Pancreas (tissue), 10 donors: Measurements from ENCODE around the gene MT1A. TPM values are rescaled to one million over a fixed set of nuclear protein-coding genes. Genes with fewer than 3 reads are reported as not detected.
A peak's percentile ranks its signal among the peaks of the same experiment; 100 is the strongest.
"Not testable (repeated sequence)": the region's sequence is repeated elsewhere in the genome, so short reads cannot be mapped to it uniquely, and the experiment has no call there.

Source experiments
- ATAC-seq, 4 donors: fragments of 200-7000 bp; cut with Tn5 transposase; one replicate each; pipeline versions ENCODE4 v1.8.0 to v1.9.1; 2020; ENCODE audit warnings: mild to moderate bottlenecking in 4 of 4, moderate library complexity in 4 of 4
- DNase-seq, 6 donors: peaks; one replicate each; pipeline ENCODE4 v3.0.0-alpha.2; 2020
- FAIRE-seq: peaks from 2 replicates; lab custom pipeline; 2012; peaks lifted over from hg19 to GRCh38; lab: Jason Lieb, UNC
- H3K27ac ChIP-seq, 4 donors: fragments of 200-600 bp; sonication (generic); 1 replicate in 3 of 4; 2 replicates in 1 of 4; pipeline versions ENCODE4 v1.5.0 to v1.8.0; 2020
- H3K27me3 ChIP-seq, 4 donors: fragments of 200-600 bp; one replicate each; pipeline ENCODE4 v1.8.0; 2021
- H3K36me3 ChIP-seq, 3 donors: fragments of 200-600 bp; sonication (generic) in 1 of 3; one replicate each; pipeline versions ENCODE4 v1.5.0 to v1.8.0; 2020 to 2021
- H3K4me1 ChIP-seq, 3 donors: fragments of 200-600 bp; one replicate each; pipeline ENCODE4 v1.8.0; 2021
- H3K4me3 ChIP-seq, 4 donors: fragments of 200-600 bp; sonication (generic) in 2 of 4; one replicate each; pipeline versions ENCODE4 v1.5.0 to v1.8.0; 2020 to 2021
- H3K9me3 ChIP-seq, 4 donors: fragments of 200-600 bp; one replicate each; pipeline ENCODE4 v1.8.0; 2021
- WGBS, 2 donors: extraction: QIAGEN DNeasy Blood & Tissue Kit; methylation state at CpG; one replicate each; pipeline ENCODE4 v1.1.7; 2013; 5-methylcytosine and 5-hydroxymethylcytosine counted together
- intact Hi-C, 3 donors: fragments of 100-400 bp; cut with DNase I; formaldehyde crosslinking; loops; one replicate each; pipeline versions ENCODE4 v1.11.1 to v1.14.2; 2022
- polyA plus RNA-seq, 2 donors: library from polyadenylated mRNA; stranded (reverse); fragments of 200-250 nt; gene quantifications; one replicate each; pipeline ENCODE4 v1.2.3, GENCODE V29; 2013
- total RNA-seq, 6 donors: library from RNA; stranded (reverse); fragmentation: NEBNext Ultra II Directional in 4 of 6; extraction: Animal tissue kit (Norgen Biotek cat#: 25700) in 4 of 6; gene quantifications; one replicate each; pipeline versions ENCODE4 v1.2.1 to v1.2.4, GENCODE V29; 2021 to 2023
- TF ChIP-seq, protein P1 (sequence below), 4 donors: fragments of 200-600 bp; sonication (generic) in 3 of 4; IDR thresholded peaks; one replicate each; pipeline versions ENCODE4 v1.5.0 to v1.8.0; 2021; ENCODE audit warnings: antibody characterized with exemption in 4 of 4
- donor health status: healthy with polysubstance abuse.
- donor health status: DM: no; HTN: no; CAD: no; lungs with moderate emphysema.
- donor health status: DM: no; HTN: no; CAD: no.
- donor health status: control.
- donor health status: control.
- donor health status: Bipolar disorder and iron deficiency.
- donor health status: DM: yes; HTN: yes; CAD: no.
- donor health status: DM: no; HTN: no; CAD: no.
- donor health status: DM: no; HTN: no; CAD: no.
- donor health status: DM: yes; HTN: yes; CAD: no.

Gene MT1A
- total and polyA plus RNA-seq, 8 donors: 1.6 to 66.7 (median 4.4) TPM

DNA sequence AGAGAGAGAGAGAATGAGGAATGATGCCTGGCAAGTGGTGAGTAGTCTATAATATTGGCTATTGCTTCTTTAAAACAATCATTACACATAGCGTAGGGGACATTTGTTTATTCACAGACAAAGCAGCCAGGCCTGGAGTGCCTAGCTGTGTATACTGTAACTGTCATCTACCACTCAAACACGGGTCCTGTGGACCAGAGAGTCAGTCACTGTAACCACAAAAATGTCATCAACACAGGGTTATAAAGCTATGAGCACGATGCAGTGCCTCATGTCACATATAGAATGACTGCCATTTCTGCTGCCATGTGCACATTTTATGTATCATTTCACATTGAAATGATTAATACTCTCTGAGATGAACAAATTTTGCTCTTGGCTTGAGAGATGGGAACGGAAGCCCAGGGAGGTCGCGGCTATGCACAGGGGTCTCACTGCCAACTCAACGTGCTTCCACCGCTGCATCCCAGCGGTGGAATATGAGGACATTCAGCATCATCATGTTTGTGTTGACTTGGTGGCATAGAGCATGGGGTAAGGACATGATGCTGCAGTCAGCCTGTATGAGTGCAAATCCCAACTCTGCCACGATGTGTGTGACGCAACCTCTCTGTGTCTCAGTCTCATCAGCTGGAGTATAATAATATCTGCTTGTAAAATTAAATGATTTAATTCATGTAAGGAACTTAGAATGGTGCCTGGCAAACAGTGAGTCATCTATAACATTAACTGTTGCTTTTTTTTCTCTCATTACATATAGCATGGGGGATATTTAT lies 34.5 kb downstream of the MT1A start:
- H3K9me3 ChIP-seq: no peaks in the 10 kb centered on the region
- ATAC-seq (no peak), DNase-seq (no peak), FAIRE-seq (no peak)
- TF ChIP-seq, protein P1, sequence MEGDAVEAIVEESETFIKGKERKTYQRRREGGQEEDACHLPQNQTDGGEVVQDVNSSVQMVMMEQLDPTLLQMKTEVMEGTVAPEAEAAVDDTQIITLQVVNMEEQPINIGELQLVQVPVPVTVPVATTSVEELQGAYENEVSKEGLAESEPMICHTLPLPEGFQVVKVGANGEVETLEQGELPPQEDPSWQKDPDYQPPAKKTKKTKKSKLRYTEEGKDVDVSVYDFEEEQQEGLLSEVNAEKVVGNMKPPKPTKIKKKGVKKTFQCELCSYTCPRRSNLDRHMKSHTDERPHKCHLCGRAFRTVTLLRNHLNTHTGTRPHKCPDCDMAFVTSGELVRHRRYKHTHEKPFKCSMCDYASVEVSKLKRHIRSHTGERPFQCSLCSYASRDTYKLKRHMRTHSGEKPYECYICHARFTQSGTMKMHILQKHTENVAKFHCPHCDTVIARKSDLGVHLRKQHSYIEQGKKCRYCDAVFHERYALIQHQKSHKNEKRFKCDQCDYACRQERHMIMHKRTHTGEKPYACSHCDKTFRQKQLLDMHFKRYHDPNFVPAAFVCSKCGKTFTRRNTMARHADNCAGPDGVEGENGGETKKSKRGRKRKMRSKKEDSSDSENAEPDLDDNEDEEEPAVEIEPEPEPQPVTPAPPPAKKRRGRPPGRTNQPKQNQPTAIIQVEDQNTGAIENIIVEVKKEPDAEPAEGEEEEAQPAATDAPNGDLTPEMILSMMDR (IDR thresholded peaks at IDR 0.05): no peak
- peaks cover 1 to 4% (median 3%) of the 10 kb centered on the region in 3 donors for H3K4me1 ChIP-seq
- no peaks in the 10 kb centered on the region for H3K36me3 ChIP-seq
- no peaks in the 10 kb centered on the region for H3K27me3 ChIP-seq
- H3K27ac ChIP-seq: no peak overlapping the region
- WGBS, 2 donors: 87 to 88% methylated on average over 11 of the region's 11 CpGs
- intact Hi-C loops: no loop called here
- no peak overlapping the region for H3K4me3 ChIP-seq

DNA sequence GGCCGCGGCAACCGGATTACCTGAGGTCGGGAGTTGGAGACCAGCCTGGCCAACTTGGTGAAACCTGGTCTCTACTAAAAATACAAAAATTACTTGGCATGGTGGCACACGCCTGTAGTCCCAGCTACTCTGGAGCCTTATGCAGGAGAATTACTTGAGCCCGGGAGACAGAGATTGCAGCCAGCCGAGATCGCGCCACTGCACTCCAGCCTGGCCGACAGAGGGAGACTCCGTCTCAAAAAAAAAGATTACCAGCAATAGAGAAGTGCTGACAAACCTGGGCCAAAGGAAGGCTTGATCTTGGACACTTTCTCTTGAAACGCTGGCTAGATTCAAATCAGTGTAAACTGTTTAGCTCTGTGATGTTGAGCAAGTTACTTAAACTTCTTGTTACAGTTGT lies 35.5 kb downstream of the MT1A start:
- H3K9me3 ChIP-seq: no peaks in the 10 kb centered on the region
- no peak overlapping the region for H3K27ac ChIP-seq
- no peak for FAIRE-seq
- TF ChIP-seq, protein P1 (IDR thresholded peaks at IDR 0.05): peak in 3 of 4 donors; percentile 18 to 54 (median 49)
- H3K4me1 ChIP-seq: peaks cover 0 to 6% (median 3%) of the 10 kb centered on the region in 3 donors
- no peak overlapping the region for H3K4me3 ChIP-seq
- peak in 1 of 6 donors; percentile 66 for DNase-seq
- 33 to 37% methylated on average over 12 of the region's 12 CpGs for WGBS, 2 donors
- no peaks in the 10 kb centered on the region for H3K36me3 ChIP-seq
- intact Hi-C loops: no loop called here
- ATAC-seq: peak in 3 of 4 donors; percentile 22 to 68 (median 54)
- H3K27me3 ChIP-seq: no peaks in the 10 kb centered on the region

DNA sequence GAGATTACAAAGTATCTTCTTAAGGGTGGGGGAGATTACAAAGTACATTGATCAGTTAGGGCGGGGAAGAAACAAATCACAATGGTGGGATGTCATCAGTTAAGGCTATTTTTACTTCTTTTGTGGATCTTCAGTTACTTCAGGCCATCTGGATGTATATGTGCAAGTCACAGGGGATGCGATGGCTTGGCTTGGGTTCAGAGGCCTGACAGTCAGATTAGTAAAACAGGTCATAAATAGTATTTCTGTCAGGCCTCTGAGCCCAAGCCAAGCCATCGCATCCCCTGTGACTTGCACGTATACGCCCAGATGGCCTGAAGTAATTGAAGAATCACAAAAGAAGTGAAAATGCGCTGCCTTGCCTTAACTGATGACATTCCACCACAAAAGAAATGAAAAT lies 36.1 kb downstream of the MT1A start:
- intact Hi-C loops, H3K27ac ChIP-seq, H3K9me3 ChIP-seq, DNase-seq, ATAC-seq, H3K36me3 ChIP-seq, H3K27me3 ChIP-seq, FAIRE-seq, H3K4me3 ChIP-seq, H3K4me1 ChIP-seq: not testable (repeated sequence)
- WGBS, 2 donors: 83 to 89% methylated on average over 6 of the region's 6 CpGs

DNA sequence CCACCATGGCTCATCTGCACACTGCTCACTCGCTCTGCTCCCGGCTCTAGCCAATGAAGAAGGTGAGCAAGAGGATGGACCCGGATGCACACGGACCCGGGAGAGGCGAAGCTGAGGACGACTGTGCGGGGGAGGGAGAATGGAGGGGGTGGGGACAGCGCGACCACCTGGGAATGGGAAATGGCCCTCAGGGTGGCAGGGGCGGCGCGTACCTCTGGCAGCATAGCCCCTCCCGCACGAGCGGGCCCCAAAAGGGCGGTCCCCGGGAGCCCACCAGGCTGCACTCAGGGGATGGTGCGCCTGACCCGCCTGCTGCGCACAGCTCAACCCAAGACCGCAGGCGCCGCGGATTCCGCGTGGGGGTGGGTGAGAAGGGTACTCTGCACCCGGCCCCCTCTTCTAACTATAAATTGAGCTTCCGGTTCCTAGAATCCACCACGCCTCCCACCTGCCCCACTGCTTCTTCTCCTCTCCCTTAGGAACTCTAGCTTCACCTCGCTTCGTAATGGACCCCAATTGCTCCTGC lies 37.3 kb downstream of the MT1A start:
- Histone ChIP-seq H3K27ac (no peak overlapping the region), H3K36me3 (no peaks in the 10 kb centered on the region), H3K27me3 (no peaks in the 10 kb centered on the region), H3K9me3 (no peaks in the 10 kb centered on the region), H3K4me1 (peaks cover 0 to 6% (median 6%) of the 10 kb centered on the region in 3 donors), H3K4me3 (no peak overlapping the region)
- ATAC-seq: no peak
- WGBS, 2 donors: 49 to 57% methylated on average over 32 of the region's 32 CpGs
- TF ChIP-seq, protein P1 (IDR thresholded peaks at IDR 0.05): no peak
- no peak for FAIRE-seq
- no peak for DNase-seq
- intact Hi-C loops: no loop called here

DNA sequence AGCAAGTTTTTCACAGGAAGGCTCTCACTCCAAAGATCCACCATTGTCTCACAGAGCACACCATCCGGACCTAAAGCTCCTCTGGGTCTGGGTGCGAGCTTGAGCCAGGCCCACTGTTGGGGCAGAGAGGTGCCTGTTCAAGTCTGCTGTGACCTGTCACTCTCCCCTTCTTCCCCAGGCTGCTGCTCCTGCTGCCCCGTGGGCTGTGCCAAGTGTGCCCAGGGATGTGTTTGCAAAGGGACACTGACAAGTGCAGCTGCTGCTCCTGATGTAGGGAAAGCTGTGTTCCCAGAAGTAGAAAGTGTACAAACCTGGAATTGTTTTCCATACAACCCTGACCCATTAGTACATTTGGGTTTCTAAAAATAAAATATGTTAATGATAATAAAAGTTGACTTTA lies 39.0 kb downstream of the MT1A start:
- TF ChIP-seq, protein P1 (IDR thresholded peaks at IDR 0.05): no peak
- ATAC-seq (peak in 3 of 4 donors; percentile 24 to 53 (median 35)), FAIRE-seq (no peak), DNase-seq (peak in 5 of 6 donors; percentile 56 to 83 (median 80))
- no peak overlapping the region for H3K4me3 ChIP-seq
- no peaks in the 10 kb centered on the region for H3K9me3 ChIP-seq
- no peak overlapping the region for H3K27ac ChIP-seq
- no peaks in the 10 kb centered on the region for H3K36me3 ChIP-seq
- no peaks in the 10 kb centered on the region for H3K27me3 ChIP-seq
- 33 to 39% methylated on average over 3 of the region's 3 CpGs for WGBS, 2 donors
- intact Hi-C loops: no loop called here
- peaks cover 0 to 12% (median 6%) of the 10 kb centered on the region in 3 donors for H3K4me1 ChIP-seq
